ENCODE measurements around the gene SULT1B1. TPM values are rescaled to one million over a fixed set of nuclear protein-coding genes. Genes with fewer than 3 reads are reported as not detected.
A peak's percentile ranks its signal among the peaks of the same experiment; 100 is the strongest.

The SULT1B1 gene
- total RNA-seq, 1 experiment from 2014 or later = 0.04 TPM

DNA sequence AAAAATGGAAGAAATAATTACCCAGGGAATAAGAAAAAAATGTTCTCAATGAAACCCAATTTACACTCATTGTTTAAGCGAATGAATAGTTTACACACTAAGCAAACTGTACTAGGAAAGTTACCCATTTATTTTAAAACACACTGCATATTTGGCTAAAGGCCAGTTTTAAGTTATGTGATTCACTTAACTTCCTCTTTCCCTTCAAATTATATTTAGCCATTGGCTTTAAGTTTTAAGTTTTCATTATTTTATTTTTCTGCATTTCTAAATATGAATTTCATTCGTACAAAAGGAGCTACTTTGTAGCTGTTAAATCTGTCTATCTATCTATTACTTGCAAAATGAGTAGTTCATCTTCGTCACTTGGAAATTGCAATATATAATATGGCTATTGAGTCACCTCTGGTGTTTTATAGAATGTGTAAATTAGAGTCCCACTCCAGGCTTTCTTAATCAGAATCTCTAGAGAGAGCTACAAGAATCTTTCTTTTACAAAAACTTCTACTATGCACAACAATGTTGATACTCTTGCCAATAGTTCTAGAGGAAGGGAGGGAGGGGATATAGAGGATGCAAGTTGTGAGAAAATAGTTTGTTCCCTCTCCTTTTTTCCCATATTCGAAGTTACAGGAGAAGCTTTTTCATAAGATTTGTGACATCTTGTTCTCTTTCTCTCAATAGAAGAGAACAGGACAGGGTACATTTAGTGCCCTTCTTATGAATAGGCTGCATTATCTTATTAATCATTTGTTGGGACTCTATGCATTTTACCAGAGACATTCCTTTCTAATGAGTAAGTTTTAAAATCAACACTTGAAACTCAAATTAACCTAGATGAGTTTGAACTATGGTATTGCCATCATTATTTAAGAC lies 41.8 kb downstream of the SULT1B1 start:
- H3K27me3 Mint-ChIP-seq (ENCODE audit: low read depth) = no peaks in the 10 kb centered on the region
- TF ChIP-seq IRF1 (CRISPR knock-in tag; IDR thresholded peaks at IDR 0.05) = no peak
- TF ChIP-seq ZNF416 (CRISPR knock-in tag; IDR thresholded peaks at IDR 0.05) = no peak
- TF ChIP-seq TP53 (CRISPR knock-in tag; IDR thresholded peaks at IDR 0.05) = no peak
- TF ChIP-seq, protein P1, sequence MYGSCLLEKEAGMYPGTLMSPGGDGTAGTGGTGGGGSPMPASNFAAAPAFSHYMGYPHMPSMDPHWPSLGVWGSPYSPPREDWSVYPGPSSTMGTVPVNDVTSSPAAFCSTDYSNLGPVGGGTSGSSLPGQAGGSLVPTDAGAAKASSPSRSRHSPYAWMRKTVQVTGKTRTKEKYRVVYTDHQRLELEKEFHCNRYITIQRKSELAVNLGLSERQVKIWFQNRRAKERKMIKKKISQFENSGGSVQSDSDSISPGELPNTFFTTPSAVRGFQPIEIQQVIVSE (CRISPR knock-in tag; IDR thresholded peaks at IDR 0.05; ENCODE audit: borderline replicate concordance) = no peak
- TF ChIP-seq ARID4B (CRISPR knock-in tag; IDR thresholded peaks at IDR 0.05; ENCODE audit: borderline replicate concordance) = no peak
- no peak for TF ChIP-seq E2F1 (CRISPR knock-in tag; IDR thresholded peaks at IDR 0.05)
- TF ChIP-seq ATF1 (CRISPR knock-in tag; IDR thresholded peaks at IDR 0.05) = no peak
- TF ChIP-seq CTCF (IDR thresholded peaks at IDR 0.05) = no peak
- TF ChIP-seq JAZF1 (CRISPR knock-in tag; IDR thresholded peaks at IDR 0.05) = no peak
- TF ChIP-seq PRRX2 (CRISPR knock-in tag; IDR thresholded peaks at IDR 0.05) = no peak
- ChIA-PET POLR2A (no interaction called here), CTCF (no interaction called here)
- ATAC-seq = peak; percentile 50; the same call in 1 of the 2 replicates
- no peaks in the 10 kb centered on the region for H3K36me3 Mint-ChIP-seq
- no peak overlapping the region; the same call in 1 of the 2 replicates for H3K4me3 Mint-ChIP-seq
- H3K9me3 Mint-ChIP-seq = no peaks in the 10 kb centered on the region
- H3K4me1 Mint-ChIP-seq = peaks cover 13% of the 10 kb centered on the region
- DNase-seq (ENCODE audit: low spot score) = no peak
- H3K27ac Mint-ChIP-seq = no peak overlapping the region

GRCh38 chr4:69717778-69718177 lies 42.6 kb downstream of the SULT1B1 start:
- H3K27ac Mint-ChIP-seq = no peak overlapping the region
- peaks cover 13% of the 10 kb centered on the region for H3K4me1 Mint-ChIP-seq
- no peak for ATAC-seq
- no peaks in the 10 kb centered on the region for H3K27me3 Mint-ChIP-seq (ENCODE audit: low read depth)
- no peaks in the 10 kb centered on the region for H3K36me3 Mint-ChIP-seq
- no peak for DNase-seq (ENCODE audit: low spot score)
- ChIA-PET CTCF (no interaction called here), POLR2A (no interaction called here)
- H3K4me3 Mint-ChIP-seq = no peak overlapping the region
- H3K9me3 Mint-ChIP-seq = no peaks in the 10 kb centered on the region
- TF ChIP-seq NFATC4 (CRISPR knock-in tag; IDR thresholded peaks at IDR 0.05) = no peak
- TF ChIP-seq FOXP4 (CRISPR knock-in tag; IDR thresholded peaks at IDR 0.05) = no peak
- TF ChIP-seq ETV6 (CRISPR knock-in tag; IDR thresholded peaks at IDR 0.05) = no peak
- TF ChIP-seq KAT7 (CRISPR knock-in tag; IDR thresholded peaks at IDR 0.05; ENCODE audit: borderline replicate concordance) = no peak
- no peak for TF ChIP-seq PREB (CRISPR knock-in tag; IDR thresholded peaks at IDR 0.05; ENCODE audit: borderline replicate concordance)
- no peak for TF ChIP-seq E2F4 (CRISPR knock-in tag; IDR thresholded peaks at IDR 0.05; ENCODE audit: borderline replicate concordance, low read depth)
- TF ChIP-seq OVOL2 (CRISPR knock-in tag; IDR thresholded peaks at IDR 0.05; ENCODE audit: borderline replicate concordance) = no peak
- no peak for TF ChIP-seq JUN (CRISPR knock-in tag; IDR thresholded peaks at IDR 0.05)
- no peak for TF ChIP-seq CREM (CRISPR knock-in tag; IDR thresholded peaks at IDR 0.05)
- no peak for TF ChIP-seq ESRRA (CRISPR knock-in tag; IDR thresholded peaks at IDR 0.05; ENCODE audit: borderline replicate concordance)
- TF ChIP-seq TEAD1 (CRISPR knock-in tag; IDR thresholded peaks at IDR 0.05) = no peak
- TF ChIP-seq NR2C2 (CRISPR knock-in tag; IDR thresholded peaks at IDR 0.05) = no peak

Measured in WTC11 (cell line).